Activated CD8-positive, alpha-beta memory T cell treated with anti-CD3 and anti-CD28 coated beads, Interleukin-2, amount 10 ng/mL, durations not matched to agents 7 days and 5 days (primary cell): ENCODE results near the gene STAT5A. TPM values are rescaled to one million over a fixed set of nuclear protein-coding genes. Genes with fewer than 3 reads are reported as not detected.
A peak's percentile ranks its signal among the peaks of the same experiment; 100 is the strongest.
"Not testable (repeated sequence)": the region's sequence is repeated elsewhere in the genome, so short reads cannot be mapped to it uniquely, and the experiment has no call there.

ENCODE experiments used
- ATAC-seq: fragments of 150-1000 bp; cut with Tn5 transposase; one replicate; pipeline ENCODE4 v1.10.0; 2021; ENCODE audit warnings: moderate library complexity
- CTCF ChIA-PET: fragments of 350-600 bp; sonication (Branson Sonifier 250); formaldehyde crosslinking; loops from one replicate; lab custom pipeline; 2021; ENCODE audit warnings: antibody characterized with exemption; lab: Charles Lee
- DNase-seq: peaks from one replicate; pipeline ENCODE4 v3.0.0-alpha.2; 2020
- H3K27ac Mint-ChIP-seq: one replicate; pipeline ENCODE4 v1.8.0; 2021; ENCODE audit warnings: mild to moderate bottlenecking, mixed read lengths
- H3K27me3 Mint-ChIP-seq: one replicate; pipeline ENCODE4 v1.8.0; 2021; ENCODE audit warnings: mixed read lengths
- H3K36me3 Mint-ChIP-seq: one replicate; pipeline ENCODE4 v1.8.0; 2021; ENCODE audit warnings: mild to moderate bottlenecking, mixed read lengths
- H3K4me1 Mint-ChIP-seq: one replicate; pipeline ENCODE4 v1.8.0; 2021; ENCODE audit warnings: mixed read lengths
- H3K4me3 Mint-ChIP-seq: one replicate; pipeline ENCODE4 v1.8.0; 2021; ENCODE audit warnings: mild to moderate bottlenecking, moderate library complexity, mixed read lengths
- H3K9me3 Mint-ChIP-seq: one replicate; pipeline ENCODE4 v1.8.0; 2022; ENCODE audit warnings: low read depth, mixed read lengths
- total RNA-seq, 2 experiments: library from RNA; stranded (reverse); gene quantifications; one replicate each; pipeline ENCODE4 v1.2.3, GENCODE V29; 2021

The STAT5A gene
- total RNA-seq, 2 experiments from 2014 or later: 118 to 127 TPM

- CTCF ChIA-PET: interaction anchor here (1.0 to 6.2 kb wide), 7 partner anchors 10 to 276 kb away, joined by 3 to 51 read pairs (median 5); no protein-coding TSS in a partner anchor
- peaks cover 70% of the 10 kb centered on the region for H3K4me1 Mint-ChIP-seq
- H3K27ac Mint-ChIP-seq: peak overlapping the region; percentile 96
- no peak overlapping the region for H3K4me3 Mint-ChIP-seq
- no peak for ATAC-seq
- H3K36me3 Mint-ChIP-seq: peaks cover 13% of the 10 kb centered on the region
- DNase-seq: no peak
- no peaks in the 10 kb centered on the region for H3K9me3 Mint-ChIP-seq
- H3K27me3 Mint-ChIP-seq: no peaks in the 10 kb centered on the region
Measured at GRCh38 chr17:42251115-42251514, 37.2 kb upstream of the STAT5A start.

- DNase-seq (no peak), ATAC-seq (peak; percentile 16)
- Mint-ChIP-seq H3K36me3 (peaks cover 6% of the 10 kb centered on the region), H3K4me3 (peak overlapping the region; percentile 1), H3K9me3 (no peaks in the 10 kb centered on the region), H3K4me1 (peaks cover 56% of the 10 kb centered on the region), H3K27ac (peak overlapping the region; percentile 86), H3K27me3 (no peaks in the 10 kb centered on the region)
- CTCF ChIA-PET: interaction anchor here (1.8 to 6.2 kb wide), 2 partner anchors 8 to 30 kb away, joined by 4 to 51 read pairs; no protein-coding TSS in a partner anchor
Measured at GRCh38 chr17:42252597-42253550, 35.4 kb upstream of the STAT5A start.

- H3K4me1 Mint-ChIP-seq: peaks cover 50% of the 10 kb centered on the region
- no peaks in the 10 kb centered on the region for H3K9me3 Mint-ChIP-seq
- H3K27me3 Mint-ChIP-seq: no peaks in the 10 kb centered on the region
- H3K36me3 Mint-ChIP-seq: peaks cover 6% of the 10 kb centered on the region
- H3K4me3 Mint-ChIP-seq: no peak overlapping the region
- ATAC-seq: no peak
- CTCF ChIA-PET: interaction anchor here (1.8 kb wide), 1 partner anchor 35 kb away, joined by 4 read pairs; the partner anchor contains the start of gene STAT5A
- H3K27ac Mint-ChIP-seq: peak overlapping the region; percentile 86
- DNase-seq: no peak
Measured at GRCh38 chr17:42253578-42253977, 34.7 kb upstream of the STAT5A start.

- Mint-ChIP-seq H3K27ac (no peak overlapping the region), H3K4me1 (peaks cover 38% of the 10 kb centered on the region), H3K27me3 (no peaks in the 10 kb centered on the region), H3K36me3 (peaks cover 4% of the 10 kb centered on the region), H3K9me3 (no peaks in the 10 kb centered on the region), H3K4me3 (no peak overlapping the region)
- DNase-seq (no peak), ATAC-seq (no peak)
- CTCF ChIA-PET: interaction anchor here (1.8 kb wide), 1 partner anchor 33 kb away, joined by 4 read pairs; the partner anchor contains the start of gene STAT5A
Measured at GRCh38 chr17:42255445-42255844, 32.9 kb upstream of the STAT5A start.

- no peak overlapping the region for H3K27ac Mint-ChIP-seq
- CTCF ChIA-PET: interaction anchor here (1.7 kb wide), 1 partner anchor 8 kb away, joined by 4 read pairs; no protein-coding TSS in a partner anchor
- H3K36me3 Mint-ChIP-seq: peaks cover 3% of the 10 kb centered on the region
- ATAC-seq: no peak
- no peaks in the 10 kb centered on the region for H3K27me3 Mint-ChIP-seq
- DNase-seq: no peak
- no peak overlapping the region for H3K4me3 Mint-ChIP-seq
- H3K4me1 Mint-ChIP-seq: peaks cover 3% of the 10 kb centered on the region
- H3K9me3 Mint-ChIP-seq: no peaks in the 10 kb centered on the region
Measured at GRCh38 chr17:42260318-42260717, 28.0 kb upstream of the STAT5A start.

- H3K27me3 Mint-ChIP-seq, H3K4me3 Mint-ChIP-seq, DNase-seq, ATAC-seq, H3K27ac Mint-ChIP-seq, H3K9me3 Mint-ChIP-seq, CTCF ChIA-PET: not testable (repeated sequence)
- peaks cover 14% of the 10 kb centered on the region for H3K36me3 Mint-ChIP-seq
- H3K4me1 Mint-ChIP-seq: peaks cover 24% of the 10 kb centered on the region
Measured at GRCh38 chr17:42264366-42264765, 23.9 kb upstream of the STAT5A start.

GRCh38 chr17:42266462-42266861 is 21.8 kb upstream of the STAT5A start:
- no peak for ATAC-seq
- peaks cover 16% of the 10 kb centered on the region for H3K36me3 Mint-ChIP-seq
- H3K4me1 Mint-ChIP-seq: peaks cover 41% of the 10 kb centered on the region
- CTCF ChIA-PET: interaction anchor here (1.0 to 1.8 kb wide), 6 partner anchors 8 to 83 kb away, joined by 3 to 5 read pairs (median 4); no protein-coding TSS in a partner anchor
- H3K27me3 Mint-ChIP-seq: no peaks in the 10 kb centered on the region
- peak overlapping the region; percentile 80 for H3K27ac Mint-ChIP-seq
- no peaks in the 10 kb centered on the region for H3K9me3 Mint-ChIP-seq
- H3K4me3 Mint-ChIP-seq: no peak overlapping the region
- no peak for DNase-seq

- Mint-ChIP-seq H3K36me3 (peaks cover 16% of the 10 kb centered on the region), H3K4me3 (no peak overlapping the region), H3K27me3 (no peaks in the 10 kb centered on the region)
Measured at GRCh38 chr17:42266918-42267766, 21.2 kb upstream of the STAT5A start.

GRCh38 chr17:42268236-42268635 is 20.1 kb upstream of the STAT5A start:
- Mint-ChIP-seq H3K9me3 (no peaks in the 10 kb centered on the region), H3K27me3 (no peaks in the 10 kb centered on the region), H3K27ac (peak overlapping the region; percentile 66), H3K36me3 (peaks cover 16% of the 10 kb centered on the region), H3K4me1 (peaks cover 58% of the 10 kb centered on the region), H3K4me3 (no peak overlapping the region)
- CTCF ChIA-PET: interaction anchor here (0.7 to 1.9 kb wide), 4 partner anchors 44 to 297 kb away, joined by 3 to 10 read pairs (median 5); no protein-coding TSS in a partner anchor
- ATAC-seq (no peak), DNase-seq (no peak)

More at GRCh38 chr17:42266918-42267766, 21.2 kb upstream of the STAT5A start:
- peak overlapping the region; percentile 80 for H3K27ac Mint-ChIP-seq
- peaks cover 48% of the 10 kb centered on the region for H3K4me1 Mint-ChIP-seq
- DNase-seq: peak; percentile 78
- CTCF ChIA-PET: interaction anchor here (0.9 to 1.8 kb wide), 9 partner anchors 8 to 301 kb away, joined by 3 to 5 read pairs (median 4); partner anchors contain the start of gene CNP
- peak; percentile 89 for ATAC-seq
- no peaks in the 10 kb centered on the region for H3K9me3 Mint-ChIP-seq

GRCh38 chr17:42270170-42270535 is 18.1 kb upstream of the STAT5A start:
- Mint-ChIP-seq H3K27ac (peak overlapping the region; percentile 71), H3K36me3 (peaks cover 19% of the 10 kb centered on the region), H3K27me3 (no peaks in the 10 kb centered on the region), H3K9me3 (no peaks in the 10 kb centered on the region), H3K4me3 (no peak overlapping the region), H3K4me1 (peaks cover 72% of the 10 kb centered on the region)
- CTCF ChIA-PET: interaction anchor here (0.8 to 2.8 kb wide), 5 partner anchors 11 to 48 kb away, joined by 3 to 11 read pairs (median 4); partner anchors contain the start of gene STAT5A
- DNase-seq: no peak
- no peak for ATAC-seq

GRCh38 chr17:42270596-42270995 is 17.7 kb upstream of the STAT5A start:
- DNase-seq (no peak), ATAC-seq (no peak)
- peaks cover 20% of the 10 kb centered on the region for H3K36me3 Mint-ChIP-seq
- H3K9me3 Mint-ChIP-seq: no peaks in the 10 kb centered on the region
- H3K27me3 Mint-ChIP-seq: no peaks in the 10 kb centered on the region
- H3K4me1 Mint-ChIP-seq: peaks cover 72% of the 10 kb centered on the region
- no peak overlapping the region for H3K4me3 Mint-ChIP-seq
- CTCF ChIA-PET: interaction anchor here (0.8 to 2.8 kb wide), 4 partner anchors 12 to 48 kb away, joined by 3 to 11 read pairs (median 4); partner anchors contain the start of gene STAT5A
- H3K27ac Mint-ChIP-seq: peak overlapping the region; percentile 91

- DNase-seq (no peak), ATAC-seq (no peak)
- CTCF ChIA-PET: interaction anchor here (0.8 to 2.8 kb wide), 4 partner anchors 17 to 49 kb away, joined by 4 to 11 read pairs (median 5); partner anchors contain the start of gene STAT5A
- peak overlapping the region; percentile 72 for H3K4me3 Mint-ChIP-seq
- H3K4me1 Mint-ChIP-seq: peaks cover 72% of the 10 kb centered on the region
- H3K27me3 Mint-ChIP-seq: no peaks in the 10 kb centered on the region
- H3K27ac Mint-ChIP-seq: peak overlapping the region; percentile 91
- no peaks in the 10 kb centered on the region for H3K9me3 Mint-ChIP-seq
- peaks cover 19% of the 10 kb centered on the region for H3K36me3 Mint-ChIP-seq
Measured at GRCh38 chr17:42271006-42271778, 17.1 kb upstream of the STAT5A start.
